ENCODE measurements around the gene KCNK1.
"Not testable (repeated sequence)": the region's sequence is repeated elsewhere in the genome, so short reads cannot be mapped to it uniquely, and the experiment has no call there.

KCNK1 gene

DNA sequence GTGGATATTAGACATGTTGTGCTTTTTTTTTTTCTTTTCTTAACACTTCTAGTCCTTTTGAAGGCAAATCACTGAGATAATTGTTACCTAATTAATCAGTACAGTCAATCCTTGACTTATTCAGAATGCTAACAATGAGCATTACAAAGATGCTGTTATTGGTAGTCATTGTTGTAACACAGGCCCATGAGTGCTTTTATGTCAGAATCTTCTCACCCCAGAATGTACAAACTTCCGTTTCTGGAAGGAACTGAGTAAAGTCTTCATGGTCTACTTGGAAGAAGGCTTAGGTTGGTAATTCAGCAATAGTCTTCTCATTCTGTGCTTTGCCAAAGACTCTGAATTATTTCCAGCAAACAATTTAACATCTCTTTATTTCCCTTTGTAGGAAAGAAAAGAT is 3.1 kb downstream of the KCNK1 start:
- Histone ChIP-seq H3K4me1 (ENCODE audit: control insufficient read depth in 5 of 5, insufficient read depth in 5 of 5, low read length in 5 of 5) (peaks cover 0 to 13% (median 10%) of the 10 kb centered on the region in 5 donors), H3K27ac (ENCODE audit: low read depth, low read length) (no peak overlapping the region), H3K4me3 (ENCODE audit: low read depth in 1 of 5, low read length in 5 of 5) (no peak overlapping the region), H3K27me3 (ENCODE audit: control insufficient read depth in 5 of 5, insufficient read depth in 4 of 5, low read length in 5 of 5) (peaks cover 4 to 25% (median 21%) of the 10 kb centered on the region in 5 donors), H3K9ac (ENCODE audit: low read length in 5 of 5) (no peak overlapping the region), H3K36me3 (ENCODE audit: control insufficient read depth in 5 of 5, insufficient read depth in 5 of 5, low read length in 5 of 5) (no peaks in the 10 kb centered on the region), H3K9me3 (ENCODE audit: control insufficient read depth in 5 of 5, low read length in 5 of 5) (no peaks in the 10 kb centered on the region)

- not testable (repeated sequence) for H3K36me3 ChIP-seq (ENCODE audit: control insufficient read depth in 5 of 5, insufficient read depth in 5 of 5, low read length in 5 of 5); H3K9ac ChIP-seq (ENCODE audit: low read length in 5 of 5); H3K4me1 ChIP-seq (ENCODE audit: control insufficient read depth in 5 of 5, insufficient read depth in 5 of 5, low read length in 5 of 5); H3K4me3 ChIP-seq (ENCODE audit: low read depth in 1 of 5, low read length in 5 of 5); H3K9me3 ChIP-seq (ENCODE audit: control insufficient read depth in 5 of 5, low read length in 5 of 5); H3K27ac ChIP-seq (ENCODE audit: low read depth, low read length)
- H3K27me3 ChIP-seq (ENCODE audit: control insufficient read depth in 5 of 5, insufficient read depth in 4 of 5, low read length in 5 of 5): peaks cover 0 to 15% (median 11%) of the 10 kb centered on the region in 5 donors
These were observed 5.5 kb downstream of the KCNK1 start for GRCh38 chr1:233619414-233619813.

DNA sequence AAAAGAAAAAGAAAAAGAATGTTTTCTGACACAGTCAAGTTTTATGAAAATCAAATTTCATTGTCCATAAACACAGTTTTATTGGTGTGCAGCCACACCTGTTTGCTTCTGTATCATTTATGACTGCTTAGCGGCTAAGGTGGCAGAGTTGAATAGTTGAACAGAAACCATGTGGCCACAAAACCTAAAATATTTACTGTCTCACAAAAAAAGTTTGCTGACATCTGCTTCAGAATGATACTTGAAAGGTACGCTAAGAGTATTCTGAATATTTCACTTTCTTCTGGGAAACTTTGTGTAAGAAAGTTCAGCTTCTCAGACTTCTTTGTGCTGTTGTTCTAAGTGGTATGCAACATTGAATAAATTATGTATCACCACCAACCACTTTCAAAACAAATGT is 6.2 kb downstream of the KCNK1 start:
- Histone ChIP-seq H3K36me3 (ENCODE audit: control insufficient read depth in 5 of 5, insufficient read depth in 5 of 5, low read length in 5 of 5) (no peaks in the 10 kb centered on the region), H3K27ac (ENCODE audit: low read depth, low read length) (no peak overlapping the region), H3K4me3 (ENCODE audit: low read depth in 1 of 5, low read length in 5 of 5) (no peak overlapping the region), H3K9me3 (ENCODE audit: control insufficient read depth in 5 of 5, low read length in 5 of 5) (no peaks in the 10 kb centered on the region), H3K27me3 (ENCODE audit: control insufficient read depth in 5 of 5, insufficient read depth in 4 of 5, low read length in 5 of 5) (peaks cover 0 to 9% (median 5%) of the 10 kb centered on the region in 5 donors), H3K9ac (ENCODE audit: low read length in 5 of 5) (no peak overlapping the region), H3K4me1 (ENCODE audit: control insufficient read depth in 5 of 5, insufficient read depth in 5 of 5, low read length in 5 of 5) (no peaks in the 10 kb centered on the region)

DNA sequence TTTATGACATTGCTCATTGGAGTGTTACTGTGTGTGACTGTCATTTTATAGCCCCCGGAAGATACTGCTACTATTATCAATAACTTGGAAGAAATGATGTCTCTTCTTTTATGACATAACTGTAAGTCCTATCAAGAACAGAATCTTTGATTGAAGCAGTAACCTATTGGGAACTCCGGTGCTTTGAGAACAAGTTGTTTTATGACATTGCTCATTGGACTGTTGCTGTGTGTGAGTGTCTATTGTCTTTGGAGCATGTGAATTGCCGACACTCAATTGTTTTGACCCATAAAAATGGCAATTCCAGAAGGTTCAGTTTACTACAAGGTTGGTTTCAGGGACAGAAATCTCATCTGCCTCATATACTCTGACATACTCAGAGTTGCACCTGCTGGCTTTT is 8.0 kb downstream of the KCNK1 start:
- Histone ChIP-seq H3K27ac (ENCODE audit: low read depth, low read length) (no peak overlapping the region), H3K27me3 (ENCODE audit: control insufficient read depth in 5 of 5, insufficient read depth in 4 of 5, low read length in 5 of 5) (peaks cover 0 to 5% (median 0%) of the 10 kb centered on the region in 5 donors), H3K9ac (ENCODE audit: low read length in 5 of 5) (no peak overlapping the region)

GRCh38 chr1:233624289-233624688 is 10.4 kb downstream of the KCNK1 start:
- Histone ChIP-seq H3K9me3 (ENCODE audit: control insufficient read depth in 5 of 5, low read length in 5 of 5) (no peaks in the 10 kb centered on the region), H3K9ac (ENCODE audit: low read length in 5 of 5) (no peak overlapping the region), H3K36me3 (ENCODE audit: control insufficient read depth in 5 of 5, insufficient read depth in 5 of 5, low read length in 5 of 5) (no peaks in the 10 kb centered on the region), H3K4me1 (ENCODE audit: control insufficient read depth in 5 of 5, insufficient read depth in 5 of 5, low read length in 5 of 5) (no peaks in the 10 kb centered on the region), H3K27ac (ENCODE audit: low read depth, low read length) (no peak overlapping the region), H3K27me3 (ENCODE audit: control insufficient read depth in 5 of 5, insufficient read depth in 4 of 5, low read length in 5 of 5) (peaks cover 0 to under 1% (median 0%) of the 10 kb centered on the region in 5 donors), H3K4me3 (ENCODE audit: low read depth in 1 of 5, low read length in 5 of 5) (no peak overlapping the region)

More for the DNA sequence above, 8.0 kb downstream of the KCNK1 start:
- H3K4me1 ChIP-seq (ENCODE audit: control insufficient read depth in 5 of 5, insufficient read depth in 5 of 5, low read length in 5 of 5): no peaks in the 10 kb centered on the region
- no peaks in the 10 kb centered on the region for H3K36me3 ChIP-seq (ENCODE audit: control insufficient read depth in 5 of 5, insufficient read depth in 5 of 5, low read length in 5 of 5)
- H3K4me3 ChIP-seq (ENCODE audit: low read depth in 1 of 5, low read length in 5 of 5): no peak overlapping the region
- H3K9me3 ChIP-seq (ENCODE audit: control insufficient read depth in 5 of 5, low read length in 5 of 5): no peaks in the 10 kb centered on the region

GRCh38 chr1:233625087-233625486 is 11.2 kb downstream of the KCNK1 start:
- no peaks in the 10 kb centered on the region for H3K4me1 ChIP-seq (ENCODE audit: control insufficient read depth in 5 of 5, insufficient read depth in 5 of 5, low read length in 5 of 5)
- no peak overlapping the region for H3K4me3 ChIP-seq (ENCODE audit: low read depth in 1 of 5, low read length in 5 of 5)
- no peak overlapping the region for H3K9ac ChIP-seq (ENCODE audit: low read length in 5 of 5)
- H3K27me3 ChIP-seq (ENCODE audit: control insufficient read depth in 5 of 5, insufficient read depth in 4 of 5, low read length in 5 of 5): no peaks in the 10 kb centered on the region
- no peaks in the 10 kb centered on the region for H3K9me3 ChIP-seq (ENCODE audit: control insufficient read depth in 5 of 5, low read length in 5 of 5)
- H3K36me3 ChIP-seq (ENCODE audit: control insufficient read depth in 5 of 5, insufficient read depth in 5 of 5, low read length in 5 of 5): no peaks in the 10 kb centered on the region
- H3K27ac ChIP-seq (ENCODE audit: low read depth, low read length): no peak overlapping the region

GRCh38 chr1:233625510-233625981 is 11.6 kb downstream of the KCNK1 start:
- H3K4me1 ChIP-seq (ENCODE audit: control insufficient read depth in 5 of 5, insufficient read depth in 5 of 5, low read length in 5 of 5): no peaks in the 10 kb centered on the region
- no peak overlapping the region for H3K27ac ChIP-seq (ENCODE audit: low read depth, low read length)
- no peaks in the 10 kb centered on the region for H3K27me3 ChIP-seq (ENCODE audit: control insufficient read depth in 5 of 5, insufficient read depth in 4 of 5, low read length in 5 of 5)
- H3K36me3 ChIP-seq (ENCODE audit: control insufficient read depth in 5 of 5, insufficient read depth in 5 of 5, low read length in 5 of 5): no peaks in the 10 kb centered on the region
- H3K4me3 ChIP-seq (ENCODE audit: low read depth in 1 of 5, low read length in 5 of 5): no peak overlapping the region
- no peak overlapping the region for H3K9ac ChIP-seq (ENCODE audit: low read length in 5 of 5)
- H3K9me3 ChIP-seq (ENCODE audit: control insufficient read depth in 5 of 5, low read length in 5 of 5): no peaks in the 10 kb centered on the region

DNA sequence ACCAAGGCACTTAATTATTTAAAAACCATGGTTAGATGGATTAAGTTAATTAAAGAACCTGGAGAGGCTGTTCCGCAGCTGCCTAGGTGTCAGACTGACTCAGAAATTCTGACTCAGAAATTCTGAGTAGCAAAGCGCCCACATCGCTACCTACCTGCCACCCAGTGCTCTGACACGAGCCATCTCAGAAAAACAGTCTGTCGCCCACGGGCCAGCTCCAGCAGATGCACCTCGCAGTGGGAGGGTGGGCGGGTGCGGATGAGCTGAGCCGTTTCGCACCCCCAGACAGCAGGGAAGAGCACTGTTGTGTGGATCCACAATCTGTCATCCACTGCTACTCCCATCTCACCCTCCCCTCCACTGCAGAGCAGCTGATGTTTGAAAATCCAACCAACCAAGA is 13.5 kb downstream of the KCNK1 start:
- no peaks in the 10 kb centered on the region for H3K4me1 ChIP-seq (ENCODE audit: control insufficient read depth in 5 of 5, insufficient read depth in 5 of 5, low read length in 5 of 5)
- H3K36me3 ChIP-seq (ENCODE audit: control insufficient read depth in 5 of 5, insufficient read depth in 5 of 5, low read length in 5 of 5): no peaks in the 10 kb centered on the region
- H3K9ac ChIP-seq (ENCODE audit: low read length in 5 of 5): no peak overlapping the region
- H3K27me3 ChIP-seq (ENCODE audit: control insufficient read depth in 5 of 5, insufficient read depth in 4 of 5, low read length in 5 of 5): no peaks in the 10 kb centered on the region
- no peak overlapping the region for H3K4me3 ChIP-seq (ENCODE audit: low read depth in 1 of 5, low read length in 5 of 5)
- H3K27ac ChIP-seq (ENCODE audit: low read depth, low read length): no peak overlapping the region
- no peaks in the 10 kb centered on the region for H3K9me3 ChIP-seq (ENCODE audit: control insufficient read depth in 5 of 5, low read length in 5 of 5)

- Histone ChIP-seq H3K27ac (ENCODE audit: low read depth, low read length) (no peak overlapping the region), H3K36me3 (ENCODE audit: control insufficient read depth in 5 of 5, insufficient read depth in 5 of 5, low read length in 5 of 5) (no peaks in the 10 kb centered on the region), H3K4me3 (ENCODE audit: low read depth in 1 of 5, low read length in 5 of 5) (no peak overlapping the region), H3K27me3 (ENCODE audit: control insufficient read depth in 5 of 5, insufficient read depth in 4 of 5, low read length in 5 of 5) (no peaks in the 10 kb centered on the region), H3K9me3 (ENCODE audit: control insufficient read depth in 5 of 5, low read length in 5 of 5) (no peaks in the 10 kb centered on the region), H3K4me1 (ENCODE audit: control insufficient read depth in 5 of 5, insufficient read depth in 5 of 5, low read length in 5 of 5) (no peaks in the 10 kb centered on the region), H3K9ac (ENCODE audit: low read length in 5 of 5) (no peak overlapping the region)
These were observed 13.9 kb downstream of the KCNK1 start for GRCh38 chr1:233627823-233628222.

- Histone ChIP-seq H3K9ac (ENCODE audit: low read length in 5 of 5) (no peak overlapping the region), H3K4me3 (ENCODE audit: low read depth in 1 of 5, low read length in 5 of 5) (no peak overlapping the region), H3K36me3 (ENCODE audit: control insufficient read depth in 5 of 5, insufficient read depth in 5 of 5, low read length in 5 of 5) (no peaks in the 10 kb centered on the region), H3K27ac (ENCODE audit: low read depth, low read length) (no peak overlapping the region), H3K4me1 (ENCODE audit: control insufficient read depth in 5 of 5, insufficient read depth in 5 of 5, low read length in 5 of 5) (no peaks in the 10 kb centered on the region), H3K27me3 (ENCODE audit: control insufficient read depth in 5 of 5, insufficient read depth in 4 of 5, low read length in 5 of 5) (no peaks in the 10 kb centered on the region), H3K9me3 (ENCODE audit: control insufficient read depth in 5 of 5, low read length in 5 of 5) (no peaks in the 10 kb centered on the region)
These were observed 15.5 kb downstream of the KCNK1 start for GRCh38 chr1:233629305-233629935.
